ENCODE results near the gene MRPL23.

The MRPL23 gene

GRCh38 chr11:1990872-1991578, 43.9 kb downstream of the MRPL23 start:
- no peak for TF ChIP-seq CTCF (conservative IDR thresholded peaks at IDR 0.05; ENCODE audit: low read length)
- H3K4me3 ChIP-seq (ENCODE audit: low read length) = no peak overlapping the region
- DNase-seq (ENCODE audit: low read depth) = no peak

- no peak for DNase-seq (ENCODE audit: low read depth)
- TF ChIP-seq CTCF (conservative IDR thresholded peaks at IDR 0.05; ENCODE audit: low read length) = no peak
- H3K4me3 ChIP-seq (ENCODE audit: low read length) = no peak overlapping the region
Measured at GRCh38 chr11:1992111-1992510, 45.0 kb downstream of the MRPL23 start.

- no peak for DNase-seq (ENCODE audit: low read depth)
- no peak for TF ChIP-seq CTCF (conservative IDR thresholded peaks at IDR 0.05; ENCODE audit: low read length)
- H3K4me3 ChIP-seq (ENCODE audit: low read length) = no peak overlapping the region
Measured at GRCh38 chr11:1994121-1994520, 47.0 kb downstream of the MRPL23 start.

GRCh38 chr11:1997755-1998154, 50.6 kb downstream of the MRPL23 start, which contains the start of gene H19:
Gene H19 (minus strand): TSS chr11:1997842.
- TF ChIP-seq CTCF (conservative IDR thresholded peaks at IDR 0.05; ENCODE audit: low read length) = no peak
- no peak for DNase-seq (ENCODE audit: low read depth)
- no peak within 1 kb of the TSS for H3K4me3 ChIP-seq (ENCODE audit: low read length)

- DNase-seq (ENCODE audit: low read depth) = no peak
- H3K4me3 ChIP-seq (ENCODE audit: low read length) = no peak overlapping the region
- TF ChIP-seq CTCF (conservative IDR thresholded peaks at IDR 0.05; ENCODE audit: low read length) = no peak
Measured at GRCh38 chr11:1998290-1998689, 51.2 kb downstream of the MRPL23 start.

GRCh38 chr11:1998861-1999260, 51.7 kb downstream of the MRPL23 start:
- DNase-seq (ENCODE audit: low read depth) = no peak
- no peak overlapping the region for H3K4me3 ChIP-seq (ENCODE audit: low read length)
- TF ChIP-seq CTCF (conservative IDR thresholded peaks at IDR 0.05; ENCODE audit: low read length) = no peak

GRCh38 chr11:2002042-2002776, 55.1 kb downstream of the MRPL23 start:
- no peak overlapping the region for H3K4me3 ChIP-seq (ENCODE audit: low read length)
- DNase-seq (ENCODE audit: low read depth) = no peak
- TF ChIP-seq CTCF (conservative IDR thresholded peaks at IDR 0.05; ENCODE audit: low read length) = no peak

Data from AG10803 (cell line).